AG20443 (cell line): ENCODE data around the gene BMI1.

ENCODE experiments used
- DNase-seq: peaks from one replicate; pipeline ENCODE4 v3.0.0; 2012; ENCODE audit warnings: low spot score, mixed read lengths

Gene BMI1

DNA sequence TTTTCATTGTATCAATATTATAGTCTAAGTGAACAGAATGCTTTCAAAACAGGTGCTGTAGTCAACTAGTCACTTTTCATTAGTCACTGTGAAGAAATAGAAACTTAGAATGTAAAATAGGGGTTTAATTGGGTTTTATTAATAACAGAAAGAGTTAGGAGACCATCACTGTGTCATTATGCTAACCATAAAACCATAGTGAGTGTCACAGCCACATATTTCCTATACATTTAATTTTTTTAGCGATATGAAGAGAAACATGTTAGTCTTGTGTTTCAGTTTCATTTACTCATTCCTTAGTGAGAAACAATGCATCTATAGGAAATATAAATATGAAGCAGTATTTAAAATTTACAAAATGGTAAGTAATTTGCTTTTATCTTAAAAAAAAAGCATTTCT, 46.6 kb downstream of the BMI1 start:
- no peak for DNase-seq

DNA sequence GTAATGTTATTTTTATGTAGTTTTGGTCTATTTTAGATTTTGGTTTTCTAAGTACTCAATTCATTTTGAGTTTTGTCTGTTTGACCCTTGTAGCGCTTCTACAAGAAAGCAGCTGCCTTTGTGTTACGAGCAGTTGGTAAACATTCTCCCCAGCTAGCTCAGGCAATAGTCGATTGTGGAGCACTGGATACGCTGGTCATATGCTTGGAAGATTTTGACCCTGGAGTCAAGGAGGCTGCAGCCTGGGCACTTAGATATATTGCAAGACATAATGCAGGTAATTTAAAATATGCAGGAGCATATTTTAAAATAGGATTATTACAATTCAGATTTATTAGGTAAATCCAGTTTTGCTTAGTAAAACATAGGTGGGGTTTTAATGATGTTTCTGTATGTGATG, 47.5 kb downstream of the BMI1 start:
- no peak for DNase-seq

DNA sequence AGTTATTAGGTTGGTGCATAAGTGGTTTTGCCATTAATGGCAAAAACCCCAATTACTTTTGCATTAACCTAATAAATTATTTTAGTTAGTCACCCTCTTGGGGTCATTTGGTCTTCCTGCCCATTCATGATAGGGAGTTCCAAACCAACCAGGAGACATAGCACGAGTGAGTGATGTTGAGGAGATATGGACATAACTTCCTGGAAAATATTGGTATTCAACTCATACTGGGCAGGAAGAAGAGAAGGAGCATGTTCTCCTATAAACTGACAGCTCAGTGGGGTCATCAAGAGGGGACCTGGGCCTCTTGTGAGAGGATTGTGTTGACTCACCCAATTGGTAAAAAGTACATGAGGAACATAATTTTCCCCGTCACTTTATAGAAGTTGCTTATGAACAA, 48.1 kb downstream of the BMI1 start:
- no peak for DNase-seq

DNA sequence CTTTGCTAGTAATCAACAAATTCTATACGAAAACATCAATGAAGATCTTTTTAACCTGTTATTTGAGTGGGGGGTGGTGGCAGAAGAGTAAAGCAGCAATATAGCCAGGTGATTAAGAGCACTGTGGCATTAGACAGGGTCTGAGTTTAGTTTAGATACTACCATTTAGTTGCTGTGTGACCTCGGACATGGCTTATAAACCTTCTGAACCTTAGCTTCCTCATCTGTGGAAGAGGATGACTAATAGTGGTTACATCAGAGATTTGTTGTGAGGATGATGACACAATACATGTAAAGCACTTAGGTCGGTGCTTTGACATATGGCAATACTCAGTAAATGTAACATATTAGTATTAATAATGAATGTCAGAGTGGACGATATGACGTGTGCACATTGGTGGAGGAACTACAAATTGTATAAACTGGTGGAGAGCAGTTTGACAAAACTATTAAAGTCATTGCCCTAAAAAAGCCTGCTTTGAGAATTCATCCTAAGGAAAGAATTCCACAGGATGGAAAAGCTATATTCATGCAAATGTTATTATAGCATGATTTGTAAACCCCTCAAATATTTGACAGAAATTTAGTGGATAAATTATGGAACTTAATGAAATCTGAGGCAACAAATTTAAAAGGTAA, 48.7 kb downstream of the BMI1 start:
- DNase-seq: no peak

DNA sequence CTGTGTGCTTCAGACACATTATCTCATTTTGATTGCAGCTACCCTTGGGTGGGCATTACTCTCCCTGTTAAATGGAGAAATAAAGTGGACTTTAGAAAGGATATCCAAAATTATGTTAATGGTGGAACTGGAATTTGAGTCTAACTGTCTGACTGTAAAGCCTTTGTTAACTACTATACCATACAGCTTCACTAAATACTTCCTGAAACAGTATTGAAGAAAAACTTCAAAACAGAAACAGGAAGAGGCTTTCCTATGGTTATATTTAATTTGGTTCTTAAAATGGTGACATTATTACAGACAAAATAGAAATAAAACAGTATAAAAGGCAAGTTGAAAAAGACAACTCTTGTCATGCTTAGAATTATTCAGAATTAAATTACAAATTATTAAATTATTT, 49.4 kb downstream of the BMI1 start:
- no peak for DNase-seq

DNA sequence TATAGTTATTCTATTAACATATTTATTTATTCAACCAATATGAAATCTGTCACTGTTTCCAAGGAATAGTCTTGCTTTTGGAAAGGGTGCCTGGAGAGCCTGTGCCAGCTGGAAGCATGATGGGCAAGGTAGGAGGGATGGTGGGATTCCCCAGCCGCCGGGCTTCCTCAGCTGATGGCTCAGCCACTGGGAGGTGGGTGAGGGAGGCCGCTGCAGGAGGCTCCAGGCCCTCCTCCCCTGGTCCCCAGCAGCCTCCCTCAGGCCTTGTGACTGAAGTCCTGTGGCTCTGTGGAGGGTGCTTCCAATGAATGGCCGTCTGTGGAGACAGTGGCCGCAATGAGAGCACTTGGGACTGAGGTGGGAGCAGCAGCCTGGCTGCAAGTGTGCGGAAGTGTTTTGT, 51.4 kb downstream of the BMI1 start:
- DNase-seq: no peak

DNA sequence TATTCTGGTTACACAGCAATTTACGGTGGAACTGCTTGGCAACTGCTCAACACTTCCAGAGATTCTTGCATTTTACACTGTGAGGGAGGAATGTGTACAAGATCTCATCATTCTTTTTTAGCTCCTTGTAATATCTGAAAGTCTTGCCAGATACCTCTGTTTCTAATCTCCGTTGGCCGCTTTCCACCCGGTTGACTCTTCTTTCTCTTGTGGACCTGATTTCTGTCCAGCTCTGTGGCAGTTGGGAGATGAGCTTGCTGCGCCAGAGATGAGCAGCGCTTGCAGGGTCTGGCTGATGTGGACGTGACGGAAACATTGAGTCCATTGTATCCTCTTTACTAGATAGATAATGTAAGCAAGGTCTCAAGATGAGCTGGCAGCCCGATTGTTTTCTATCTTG, 52.0 kb downstream of the BMI1 start:
- no peak for DNase-seq

DNA sequence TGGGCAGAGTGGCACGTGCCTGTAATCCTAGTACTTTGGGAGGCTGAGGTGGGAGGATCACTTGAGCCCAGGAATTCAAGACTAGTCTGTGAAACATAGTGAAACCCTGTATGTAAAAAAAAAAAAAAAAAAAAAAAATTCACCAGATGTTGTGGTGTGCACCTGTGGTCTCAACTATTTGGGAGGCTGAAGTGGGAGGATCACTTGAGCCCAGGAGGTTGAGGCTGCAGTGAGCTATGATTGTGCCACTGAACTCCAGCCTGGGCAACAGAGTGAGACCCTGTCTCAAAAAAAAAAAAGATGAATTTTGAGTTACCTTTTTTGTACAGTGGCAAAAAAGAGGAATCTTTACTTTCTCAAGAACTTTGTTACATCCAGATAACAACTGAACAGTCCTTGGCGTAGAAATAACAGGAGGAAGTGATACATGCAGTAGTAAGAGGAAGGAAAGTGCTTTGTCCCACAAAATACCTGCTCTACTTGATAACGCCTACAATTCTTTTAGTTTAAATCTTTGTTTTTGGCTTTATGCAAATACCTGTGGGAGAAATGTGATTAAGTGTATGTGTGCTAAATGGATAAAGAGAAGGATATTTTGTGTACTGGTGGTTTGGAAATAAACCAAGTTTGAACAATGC, 53.7 kb downstream of the BMI1 start:
- no peak for DNase-seq

DNA sequence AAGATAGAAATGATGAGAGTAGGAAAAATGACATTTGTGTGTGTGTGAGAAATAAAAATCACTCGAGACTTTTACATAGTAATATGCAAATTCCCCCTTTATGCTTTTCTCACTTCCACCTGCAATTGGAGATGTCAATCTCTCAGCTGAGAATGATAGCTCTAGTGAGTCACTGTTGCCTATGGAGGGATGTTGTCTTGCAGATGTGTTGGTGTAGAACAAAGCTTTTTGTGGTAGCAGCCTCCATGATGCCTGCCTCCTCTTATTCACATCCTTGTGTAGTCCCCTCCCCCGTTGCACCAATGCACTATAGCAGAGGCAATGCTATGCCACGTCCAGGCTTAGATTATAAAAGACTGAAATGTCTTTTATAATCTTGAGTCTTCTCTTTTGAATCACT, 58.2 kb downstream of the BMI1 start:
- no peak for DNase-seq
